Stimulated activated CD8-positive, alpha-beta memory T cell treated with anti-CD3 and anti-CD28 coated beads, Interleukin-7, amount 100 ng/mL, for 24 hours (primary cell): ENCODE measurements around the gene NBPF4.
"Not testable (repeated sequence)": the region's sequence is repeated elsewhere in the genome, so short reads cannot be mapped to it uniquely, and the experiment has no call there.

Experiments
- DNase-seq: peaks from one replicate; pipeline ENCODE4 v3.0.0-alpha.2; 2020; ENCODE audit warnings: low read depth

NBPF4 gene

DNA sequence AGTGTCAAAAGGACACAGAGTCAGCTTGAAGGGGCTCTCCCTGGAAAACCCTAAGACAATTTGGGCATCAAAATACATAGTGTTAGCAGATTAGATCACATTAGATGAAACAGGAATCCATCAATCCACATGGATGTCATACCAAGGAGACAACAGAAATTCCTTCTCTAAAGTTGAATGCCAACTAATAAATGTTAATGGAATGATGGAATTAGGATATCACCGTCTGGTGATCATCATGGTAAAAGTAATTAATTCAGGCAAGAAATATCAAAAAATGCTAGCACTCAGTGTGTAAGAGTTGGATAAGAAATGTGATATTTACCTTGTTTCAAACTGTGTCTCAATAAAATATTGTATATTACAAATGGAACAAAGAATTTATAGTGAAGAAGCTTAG, 32.9 kb downstream of the NBPF4 start:
- no peak for DNase-seq

DNA sequence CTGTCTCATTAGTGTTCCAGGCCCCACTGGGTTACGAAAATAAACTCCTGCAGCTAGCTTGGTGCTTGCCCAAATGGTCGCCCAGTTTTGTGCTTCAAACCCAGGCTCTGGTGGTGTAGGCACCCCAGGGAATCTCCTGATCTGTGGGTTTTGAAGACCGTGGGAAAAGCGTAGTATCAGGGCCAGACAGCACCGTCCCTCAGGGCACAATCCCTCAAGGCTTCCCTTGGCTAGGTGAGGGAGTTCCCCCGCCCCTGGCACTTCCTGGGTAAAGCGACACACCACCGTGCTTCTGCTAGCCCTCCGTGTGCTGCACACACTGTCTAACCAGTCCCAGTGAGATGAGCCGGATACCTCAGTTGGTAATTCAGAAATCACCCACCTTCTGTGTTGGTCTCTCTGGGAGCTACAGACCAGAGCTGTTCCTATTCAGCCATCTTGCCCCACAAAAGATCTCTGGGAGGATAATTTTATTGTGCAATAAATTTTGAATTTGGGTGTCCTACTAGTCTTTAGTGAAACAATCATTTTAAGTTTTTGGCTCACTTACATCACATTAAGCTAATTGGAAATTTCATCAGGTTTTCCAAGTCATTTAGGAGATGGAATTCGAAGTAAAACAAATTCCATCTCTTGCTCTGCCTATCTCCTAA, 34.3 kb downstream of the NBPF4 start:
- no peak for DNase-seq

DNA sequence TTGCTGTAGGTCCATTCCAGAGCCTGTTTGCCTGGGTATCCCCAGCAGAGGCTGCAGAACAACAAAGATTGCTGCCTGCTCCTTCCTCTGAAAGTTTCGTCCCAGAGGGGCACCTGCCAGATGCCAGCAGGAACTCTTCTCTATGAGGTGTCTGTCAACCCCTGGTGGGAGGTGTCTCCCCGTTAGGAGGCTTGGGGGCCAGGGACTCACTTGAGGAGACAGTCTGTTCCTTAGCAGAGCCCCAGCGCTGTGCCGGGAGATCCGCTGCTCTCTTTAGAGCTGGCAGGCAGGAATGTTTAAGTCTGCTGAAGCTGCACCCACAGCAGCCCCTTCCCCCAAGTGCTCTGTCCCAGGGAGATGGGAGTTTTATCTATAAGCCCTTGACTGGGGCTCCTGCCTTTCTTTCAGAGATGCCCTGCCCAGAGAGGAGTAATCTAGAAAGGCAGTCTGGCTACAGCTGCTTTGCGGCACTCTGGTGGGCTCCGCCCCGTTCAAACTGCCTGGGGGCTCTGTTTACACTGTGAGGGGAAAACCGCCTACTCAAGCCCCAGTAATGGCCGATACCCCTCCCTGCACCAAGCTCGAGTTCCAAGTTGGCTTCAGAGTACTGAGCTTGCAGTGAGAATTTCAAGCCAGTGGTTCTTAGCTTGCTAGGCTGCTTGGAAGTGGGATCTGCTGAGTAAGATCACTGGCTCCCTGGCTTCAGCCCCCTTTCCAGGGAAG, 35.0 kb downstream of the NBPF4 start:
- no peak for DNase-seq

DNA sequence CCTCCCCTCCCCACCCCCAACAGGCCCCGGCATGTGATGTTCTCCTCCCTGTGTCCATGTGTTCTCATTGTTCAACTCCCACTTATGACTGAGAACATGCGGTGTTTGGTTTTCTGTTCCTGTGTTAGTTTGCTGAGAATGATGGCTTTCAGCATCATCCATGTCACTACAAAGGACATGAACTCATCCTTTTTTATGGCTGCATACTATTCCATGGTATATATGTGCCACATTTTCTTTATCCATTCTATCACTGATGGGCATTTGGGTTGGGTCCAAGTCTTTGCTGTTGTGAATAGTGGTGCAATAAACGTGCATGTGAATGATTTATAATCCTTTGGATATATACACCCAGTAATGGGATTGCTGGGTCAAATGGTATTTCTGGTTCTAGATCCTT, 40.3 kb downstream of the NBPF4 start:
- DNase-seq = not testable (repeated sequence)

DNA sequence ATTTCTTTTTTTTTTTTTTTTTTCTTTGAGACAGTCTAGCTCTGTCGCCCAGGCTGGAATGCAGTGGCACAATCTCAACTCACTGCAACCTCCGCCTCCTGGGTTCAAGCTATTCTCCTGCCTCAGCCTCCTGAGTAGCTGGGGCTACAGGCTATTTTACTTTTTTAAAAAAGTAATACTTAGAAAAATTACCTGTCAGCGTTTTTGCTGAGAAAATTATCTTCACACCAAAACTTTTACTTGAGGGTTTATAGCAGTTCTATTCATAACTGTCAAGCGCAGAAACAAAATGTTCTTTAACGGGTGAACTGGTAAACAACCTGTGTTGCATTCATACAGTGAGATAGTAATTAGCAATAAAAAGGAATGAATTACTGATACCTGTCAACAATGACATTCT, 42.2 kb downstream of the NBPF4 start:
- no peak for DNase-seq

DNA sequence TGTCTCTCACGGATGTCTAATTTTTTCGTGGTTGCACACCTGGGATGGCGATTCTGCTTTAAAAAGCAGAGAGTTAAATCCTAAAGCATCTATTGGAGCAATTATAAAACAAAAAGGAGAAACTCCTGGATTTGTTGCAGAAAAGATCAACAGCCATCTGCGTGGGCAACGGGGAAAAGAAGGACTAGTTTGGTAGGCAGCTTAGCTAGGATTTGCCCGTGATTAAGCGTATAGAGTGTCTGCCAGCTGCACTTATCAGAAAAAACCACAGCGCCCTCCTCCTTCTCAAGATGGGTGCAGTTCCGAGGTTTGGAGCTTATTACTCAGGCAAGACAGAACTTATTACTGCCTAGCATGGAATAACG, 43.2 kb downstream of the NBPF4 start:
- DNase-seq = no peak

DNA sequence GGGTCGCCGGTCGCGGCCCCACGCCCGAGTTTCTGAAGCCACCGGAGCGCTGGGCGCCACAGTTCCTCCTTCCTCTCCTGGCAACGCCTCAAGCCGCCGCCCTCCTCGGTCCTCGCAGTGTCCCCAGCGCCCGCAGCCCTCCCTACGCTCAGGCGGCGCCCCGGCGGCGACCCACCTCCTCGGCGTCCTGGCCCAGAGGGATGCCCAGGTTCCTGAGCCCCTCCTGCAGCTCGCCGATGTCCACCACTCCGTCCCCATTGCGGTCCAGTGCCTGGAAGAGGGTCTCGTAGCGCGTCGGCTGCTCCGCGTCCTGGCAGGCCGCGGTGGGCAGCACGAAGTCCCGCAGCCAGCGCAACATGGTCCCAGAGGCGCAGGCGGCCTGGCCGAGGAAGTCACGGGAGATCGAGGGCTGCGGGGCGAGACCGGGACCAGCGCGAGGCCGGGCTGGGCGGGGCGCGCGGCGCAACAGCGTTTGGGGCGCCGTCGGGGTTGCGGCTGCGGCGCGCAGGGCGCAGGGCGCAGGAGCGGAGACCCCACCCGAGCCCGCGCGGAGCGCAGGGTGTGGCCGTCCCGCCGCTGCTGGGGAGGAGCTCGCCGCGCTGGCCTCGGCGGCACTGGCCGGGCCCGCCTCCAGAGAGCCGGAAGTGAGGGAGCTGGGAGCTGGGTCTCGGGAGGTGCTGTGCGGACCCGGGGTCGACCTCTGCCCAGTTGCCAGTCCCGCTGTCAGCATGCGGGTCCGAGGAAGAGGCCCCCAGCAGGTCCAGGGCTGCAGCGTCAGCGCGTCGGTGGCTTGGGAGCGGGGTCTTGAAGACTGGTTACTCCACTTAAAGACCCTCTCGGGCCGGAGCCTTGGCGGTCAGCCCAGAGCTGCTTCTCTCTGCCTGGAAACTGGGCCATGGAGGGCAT, 43.8 kb downstream of the NBPF4 start, which contains the start of gene SLC25A24:
TSS of gene SLC25A24 (minus strand) at position 563 of the 906 bp plus-strand sequence. CDS start at position 358, 205 bp downstream.
- peak; percentile 35 for DNase-seq

DNA sequence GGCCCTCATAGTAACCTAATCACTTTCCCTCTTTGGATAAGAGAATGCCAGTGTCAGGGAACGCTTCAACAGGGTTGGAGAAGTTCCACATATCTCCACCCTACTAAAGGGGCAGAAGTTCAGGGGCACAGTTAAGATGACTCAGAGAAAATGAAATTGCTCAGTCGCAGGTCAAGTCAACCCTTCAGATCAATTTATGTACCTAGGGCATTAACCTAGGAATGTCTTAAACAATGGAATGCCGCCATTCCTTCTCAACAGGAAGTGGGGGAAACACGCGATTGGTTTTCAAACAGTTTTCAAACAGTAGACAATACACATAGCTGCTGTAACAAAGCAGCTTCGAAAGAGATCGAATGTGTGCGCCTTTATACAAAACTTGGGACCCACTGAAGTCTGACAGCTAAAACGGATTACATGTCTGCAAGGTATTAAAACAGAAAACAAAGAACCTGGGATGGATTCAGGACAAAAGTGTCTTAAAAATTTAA, 44.6 kb downstream of the NBPF4 start:
- no peak for DNase-seq

DNA sequence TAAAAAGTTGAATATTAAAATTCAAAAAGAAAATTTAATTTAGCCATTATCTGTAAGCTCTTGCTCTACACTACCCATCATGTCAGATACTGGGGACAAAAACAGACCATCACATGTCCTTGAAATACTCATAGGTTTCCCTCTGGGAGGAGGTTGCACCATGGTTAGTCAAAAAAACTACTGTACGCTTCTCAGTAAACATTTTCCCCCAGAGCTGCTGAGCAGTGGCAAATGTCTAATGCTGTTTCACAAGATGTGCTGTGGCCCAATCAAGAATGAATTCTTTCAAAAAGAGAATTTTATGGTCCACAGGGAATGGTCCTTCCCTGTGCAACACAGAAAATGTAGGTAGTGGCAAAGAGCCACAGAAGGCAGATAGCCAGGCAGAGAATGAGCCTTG, 49.8 kb downstream of the NBPF4 start:
- no peak for DNase-seq

DNA sequence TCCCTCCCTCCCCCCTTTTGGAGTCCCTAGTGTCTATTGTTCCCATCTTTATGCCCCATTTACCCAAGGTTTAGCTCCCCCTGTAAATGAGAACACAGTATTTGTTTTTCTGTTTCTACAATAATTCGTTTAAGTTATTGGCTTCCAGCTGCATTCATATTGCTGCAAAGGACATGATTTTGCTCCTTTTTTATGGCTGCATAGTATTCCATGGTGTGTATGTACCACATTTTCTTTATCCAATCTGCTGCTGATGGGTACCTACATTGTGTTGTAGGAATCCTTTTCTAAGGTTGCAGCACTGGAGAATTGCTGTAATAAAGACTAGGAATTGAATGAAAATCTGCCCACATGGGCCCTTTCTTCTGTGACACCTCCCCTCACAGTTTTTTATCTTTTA, 50.5 kb downstream of the NBPF4 start:
- no peak for DNase-seq

DNA sequence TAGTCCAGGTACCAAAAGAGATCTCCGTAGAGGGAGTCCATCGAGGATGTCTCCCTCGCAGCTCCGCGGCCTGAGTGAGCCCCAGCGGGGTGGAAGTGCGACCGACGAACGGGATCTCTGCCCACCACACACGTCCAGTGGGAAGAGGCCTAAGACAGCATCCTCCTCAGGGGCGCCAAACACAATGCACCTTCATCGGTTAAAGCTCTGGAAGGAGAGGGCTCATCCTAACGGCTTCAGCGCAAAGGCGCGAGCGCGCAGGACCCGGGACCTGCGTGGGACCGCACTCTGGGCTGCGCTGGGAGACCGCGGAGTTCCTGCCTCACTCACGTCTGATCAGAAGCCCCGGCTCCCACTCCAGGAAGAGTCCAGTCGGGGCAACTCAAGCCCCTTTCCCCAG, 51.3 kb downstream of the NBPF4 start:
- no peak for DNase-seq

DNA sequence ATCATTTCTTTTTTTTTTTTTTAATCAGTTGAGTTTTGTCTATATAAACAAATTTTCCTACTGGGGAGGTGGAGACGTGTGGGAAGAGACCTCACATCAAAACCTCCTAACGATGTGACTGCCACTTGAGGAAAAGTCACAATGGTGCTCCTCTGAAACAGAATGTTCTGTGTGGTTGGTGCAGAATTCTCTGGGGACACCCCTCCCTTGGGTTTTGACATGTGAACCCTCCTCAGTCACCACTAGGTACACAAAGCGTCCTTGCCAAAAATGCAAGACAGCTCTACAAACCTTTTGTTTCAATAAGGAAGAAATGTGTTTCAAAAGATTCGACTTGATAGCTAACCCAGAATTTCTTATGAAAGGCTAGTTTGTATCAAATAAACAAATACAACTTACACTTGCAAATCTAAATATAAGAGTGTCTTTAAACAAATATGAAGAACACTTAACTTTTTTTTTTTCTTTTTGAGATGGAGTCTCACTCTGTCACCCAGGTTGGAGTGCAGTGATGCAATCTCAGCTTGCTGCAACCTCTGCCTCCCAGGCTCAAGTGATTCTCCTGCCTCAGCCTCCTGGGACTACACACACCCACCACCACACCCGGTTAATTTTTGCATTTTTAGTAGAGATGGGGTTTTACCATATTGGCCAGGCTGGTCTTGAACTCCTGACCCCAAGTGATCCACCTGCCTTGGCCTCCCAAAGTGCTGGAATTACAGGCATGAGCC, 53.0 kb downstream of the NBPF4 start:
- DNase-seq = no peak

DNA sequence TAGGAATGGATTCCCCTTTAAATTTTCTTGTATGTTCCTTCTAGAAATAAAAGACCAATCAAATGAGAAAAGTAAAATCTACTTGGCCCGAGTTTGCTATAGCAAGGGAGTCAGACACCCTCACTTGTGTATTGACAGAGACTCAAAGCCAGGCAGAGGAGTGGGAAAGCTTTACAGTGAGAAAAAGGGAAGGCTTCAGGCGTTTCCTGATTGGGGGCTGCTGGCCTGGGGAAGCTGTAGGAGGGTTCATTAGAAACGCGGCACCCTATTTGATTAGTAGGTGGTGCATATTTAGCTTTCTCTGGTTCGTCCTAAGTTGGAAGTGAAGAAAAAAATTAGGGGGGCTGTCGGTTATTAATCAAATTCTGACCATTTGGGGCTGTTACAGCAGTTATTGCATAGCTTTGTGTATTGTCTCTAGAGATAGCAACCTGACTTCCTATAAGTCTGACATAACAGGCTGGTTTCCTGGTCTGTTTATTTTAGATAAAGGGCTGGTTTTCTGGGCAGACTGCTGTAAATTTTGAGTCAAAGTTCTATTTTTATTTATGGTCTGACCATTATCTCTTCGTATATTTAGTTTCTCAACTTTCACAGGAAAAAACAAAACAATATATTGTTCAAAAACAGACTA, 53.8 kb downstream of the NBPF4 start:
- no peak for DNase-seq

DNA sequence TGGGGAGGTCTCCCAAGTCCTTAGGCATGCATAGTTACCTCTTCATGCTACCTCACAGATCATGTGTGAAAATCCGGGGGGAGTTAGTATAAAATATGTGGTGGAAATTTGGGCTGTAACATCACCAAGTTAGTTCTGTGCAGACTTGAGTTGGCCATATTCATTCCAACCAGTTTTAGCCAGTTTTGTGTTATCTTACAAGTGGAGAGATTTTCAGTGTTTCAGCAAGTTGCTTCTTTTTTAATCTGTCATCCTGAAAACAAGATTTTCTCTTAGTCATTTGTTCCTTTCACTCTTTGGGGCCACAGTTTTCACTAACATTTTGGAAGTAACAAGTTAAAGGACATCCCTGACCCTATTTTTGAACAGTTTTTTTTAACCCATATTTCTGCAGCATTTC, 55.1 kb downstream of the NBPF4 start:
- DNase-seq = no peak

DNA sequence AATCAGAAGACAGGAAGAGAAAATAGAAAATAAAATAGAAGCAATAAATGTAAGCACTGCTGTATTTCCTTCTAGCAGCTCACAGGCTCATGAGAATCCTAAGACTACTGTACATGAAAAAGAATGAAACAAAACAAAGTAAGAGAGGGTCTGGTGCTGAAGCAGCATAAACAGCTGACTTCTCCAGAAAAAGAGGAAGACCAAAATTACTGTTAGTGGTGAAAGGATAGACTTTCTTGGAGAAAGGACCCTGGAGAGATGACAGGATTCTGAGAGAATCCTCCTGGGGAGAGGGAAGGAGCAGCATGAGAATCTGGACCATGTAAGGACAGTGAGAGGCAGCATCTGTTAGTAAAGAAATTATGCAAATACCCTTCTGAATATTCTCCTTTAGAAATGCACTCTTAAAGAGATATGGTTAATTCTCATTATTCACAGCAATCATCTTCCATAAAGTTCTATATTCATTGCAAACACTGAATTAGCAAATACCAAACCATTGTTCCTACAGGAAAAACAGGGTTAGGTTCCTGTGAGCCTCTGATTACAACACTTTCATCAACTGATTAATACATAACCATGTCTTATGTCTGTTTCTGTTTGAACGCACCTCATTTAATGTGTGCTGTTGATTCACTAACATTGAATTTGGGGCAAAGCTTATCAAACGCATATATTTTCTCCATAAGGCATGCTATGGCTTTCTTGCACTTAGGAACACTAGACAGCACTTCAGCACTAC, 60.7 kb downstream of the NBPF4 start:
- no peak for DNase-seq

DNA sequence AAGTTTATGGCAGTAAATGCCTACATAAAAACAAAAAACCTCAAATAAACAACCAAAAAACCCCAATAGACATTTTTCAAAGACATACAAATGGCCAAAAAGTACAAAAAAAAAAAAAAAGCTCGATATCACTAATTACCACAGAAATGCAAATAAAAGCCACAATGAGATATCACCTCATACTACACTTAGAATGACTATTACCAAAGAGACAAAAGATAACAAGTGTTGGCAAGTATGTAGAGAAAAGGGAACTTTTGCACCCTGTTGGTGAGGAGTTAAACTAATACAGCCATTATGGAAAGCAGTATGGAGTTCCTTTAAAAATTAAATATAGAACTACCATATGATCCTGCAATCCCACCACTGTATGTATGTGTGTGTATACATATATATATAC, 64.9 kb downstream of the NBPF4 start:
- no peak for DNase-seq
